Measurements from ENCODE around the gene PXDN.

DNA sequence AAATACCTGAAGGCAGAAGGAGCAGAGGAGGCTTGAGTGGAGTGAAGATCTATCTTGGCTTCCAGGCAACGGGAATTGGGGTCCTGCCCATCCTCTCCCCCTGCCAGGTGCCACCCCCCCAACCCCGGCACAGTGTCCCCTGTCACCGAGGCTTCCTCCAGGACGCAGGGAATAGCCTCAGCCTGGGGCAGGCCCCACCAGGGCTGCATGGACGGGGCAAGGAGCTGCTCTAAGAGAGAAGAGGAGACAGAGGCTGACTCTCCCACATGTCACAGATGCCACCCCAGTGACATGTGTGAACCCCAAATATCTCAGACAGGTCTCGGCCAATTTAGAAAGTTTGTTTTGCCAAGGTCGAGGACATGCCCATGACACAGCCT is 42.1 kb downstream of the PXDN start:
- TF ChIP-seq, protein P1, sequence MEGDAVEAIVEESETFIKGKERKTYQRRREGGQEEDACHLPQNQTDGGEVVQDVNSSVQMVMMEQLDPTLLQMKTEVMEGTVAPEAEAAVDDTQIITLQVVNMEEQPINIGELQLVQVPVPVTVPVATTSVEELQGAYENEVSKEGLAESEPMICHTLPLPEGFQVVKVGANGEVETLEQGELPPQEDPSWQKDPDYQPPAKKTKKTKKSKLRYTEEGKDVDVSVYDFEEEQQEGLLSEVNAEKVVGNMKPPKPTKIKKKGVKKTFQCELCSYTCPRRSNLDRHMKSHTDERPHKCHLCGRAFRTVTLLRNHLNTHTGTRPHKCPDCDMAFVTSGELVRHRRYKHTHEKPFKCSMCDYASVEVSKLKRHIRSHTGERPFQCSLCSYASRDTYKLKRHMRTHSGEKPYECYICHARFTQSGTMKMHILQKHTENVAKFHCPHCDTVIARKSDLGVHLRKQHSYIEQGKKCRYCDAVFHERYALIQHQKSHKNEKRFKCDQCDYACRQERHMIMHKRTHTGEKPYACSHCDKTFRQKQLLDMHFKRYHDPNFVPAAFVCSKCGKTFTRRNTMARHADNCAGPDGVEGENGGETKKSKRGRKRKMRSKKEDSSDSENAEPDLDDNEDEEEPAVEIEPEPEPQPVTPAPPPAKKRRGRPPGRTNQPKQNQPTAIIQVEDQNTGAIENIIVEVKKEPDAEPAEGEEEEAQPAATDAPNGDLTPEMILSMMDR (IDR thresholded peaks at IDR 0.05; ENCODE audit: low read length), result no peak
- TF ChIP-seq EZH2 (optimal IDR thresholded peaks at IDR 0.05; ENCODE audit: low read depth, low read length), result no peak

Measured in MM.1S (cell line).